NCI-H526 treated with DMSO at 0.1 percent for 48 hours (cell line): ENCODE results near the gene SULT1A1.
"Not testable (repeated sequence)": the region's sequence is repeated elsewhere in the genome, so short reads cannot be mapped to it uniquely, and the experiment has no call there.

Experiments used
- DNase-seq: peaks from one replicate; lab custom pipeline; 2025; lab: John Stamatoyannopoulos, UW

The SULT1A1 gene

DNA sequence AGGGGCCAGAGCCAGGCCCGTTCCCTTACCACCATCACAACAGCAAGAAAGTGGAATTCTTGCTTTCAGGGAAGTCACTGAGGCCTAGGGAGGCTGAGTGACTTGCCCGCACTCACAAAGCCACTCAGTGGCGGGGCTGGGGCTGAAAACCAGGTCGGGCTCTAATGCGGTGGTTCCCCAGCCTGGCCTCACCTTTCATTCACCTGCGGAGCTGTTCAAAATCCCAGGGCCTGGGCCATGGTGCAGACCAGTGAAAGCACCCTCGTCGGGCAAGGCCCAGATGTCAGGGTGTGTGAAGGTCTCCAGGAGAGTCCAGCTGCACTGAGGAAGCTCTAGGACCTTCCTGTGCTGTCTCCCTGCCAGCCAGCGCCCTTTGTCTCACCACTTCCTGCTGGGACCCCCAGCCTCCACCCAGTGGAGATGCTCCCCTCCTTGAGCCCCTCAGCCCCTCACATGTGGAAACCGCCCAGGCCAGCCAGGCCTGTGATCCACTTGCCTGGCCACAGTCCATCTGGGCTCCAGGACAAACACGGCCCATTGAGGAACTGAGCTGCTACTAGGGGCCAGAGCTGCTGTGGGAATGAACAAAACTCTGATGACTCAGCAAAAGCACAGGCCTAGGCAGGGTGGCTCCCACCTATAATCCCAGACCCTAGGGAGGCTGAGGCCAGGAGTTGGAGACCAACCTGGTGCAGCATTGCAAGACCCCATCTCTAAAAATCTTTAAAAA lies 812 bp downstream of the SULT1A1 start:
- not testable (repeated sequence) for DNase-seq

DNA sequence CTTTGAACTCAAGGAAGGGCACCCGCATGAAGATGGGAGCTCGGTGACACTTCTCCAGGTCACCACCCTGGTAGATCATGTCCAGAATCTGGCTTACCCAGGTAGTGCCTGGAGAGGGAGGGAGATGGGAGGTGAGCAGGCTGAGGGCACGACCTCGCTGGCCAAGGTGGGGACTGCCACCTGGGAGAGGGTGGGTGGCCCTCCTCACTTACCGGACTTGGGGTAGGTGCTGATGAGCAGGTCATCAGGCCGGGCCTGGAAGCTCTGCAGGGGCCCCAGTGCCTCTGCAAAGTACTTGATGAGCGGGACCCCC lies 1.4 kb downstream of the SULT1A1 start:
- not testable (repeated sequence) for DNase-seq

DNA sequence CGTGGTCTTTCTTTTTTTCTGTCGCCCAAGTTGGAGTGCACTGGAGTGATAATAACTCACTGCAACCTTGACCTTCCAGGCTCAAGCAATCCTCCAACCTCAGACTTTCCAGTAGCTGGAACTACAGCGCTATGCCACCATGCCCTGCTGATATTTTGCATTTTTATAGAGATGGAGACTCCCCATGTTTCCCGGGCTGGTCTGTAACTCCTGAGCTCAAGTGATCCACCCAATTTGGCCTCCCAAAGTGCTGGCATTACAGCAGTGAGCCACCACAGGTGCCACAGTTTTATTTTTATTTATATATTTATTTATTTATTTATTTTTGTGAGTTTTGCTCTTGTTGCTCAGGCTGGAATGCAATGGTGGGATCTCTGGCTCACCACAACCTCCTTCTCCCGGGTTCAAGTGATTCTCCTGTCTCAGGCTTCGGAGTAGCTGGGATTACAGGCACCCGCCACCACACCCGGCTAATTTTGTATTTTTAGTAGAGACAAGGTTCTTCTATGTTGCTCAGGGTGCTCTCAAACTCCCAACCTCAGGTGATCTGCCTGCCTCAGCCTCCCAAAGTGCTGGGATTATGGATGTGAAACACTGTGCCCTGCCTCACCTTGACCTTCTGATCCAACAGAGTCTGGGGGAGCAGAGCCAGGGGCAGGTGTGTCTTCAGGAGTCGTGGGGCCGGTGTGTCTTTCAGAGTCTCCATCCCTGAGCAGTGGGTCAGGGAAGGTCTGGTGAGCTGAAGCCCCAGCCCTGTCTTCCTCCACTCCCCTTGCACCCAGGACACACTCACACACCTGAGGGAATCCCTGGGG lies 2.0 kb downstream of the SULT1A1 start:
- DNase-seq, result not testable (repeated sequence)

DNA sequence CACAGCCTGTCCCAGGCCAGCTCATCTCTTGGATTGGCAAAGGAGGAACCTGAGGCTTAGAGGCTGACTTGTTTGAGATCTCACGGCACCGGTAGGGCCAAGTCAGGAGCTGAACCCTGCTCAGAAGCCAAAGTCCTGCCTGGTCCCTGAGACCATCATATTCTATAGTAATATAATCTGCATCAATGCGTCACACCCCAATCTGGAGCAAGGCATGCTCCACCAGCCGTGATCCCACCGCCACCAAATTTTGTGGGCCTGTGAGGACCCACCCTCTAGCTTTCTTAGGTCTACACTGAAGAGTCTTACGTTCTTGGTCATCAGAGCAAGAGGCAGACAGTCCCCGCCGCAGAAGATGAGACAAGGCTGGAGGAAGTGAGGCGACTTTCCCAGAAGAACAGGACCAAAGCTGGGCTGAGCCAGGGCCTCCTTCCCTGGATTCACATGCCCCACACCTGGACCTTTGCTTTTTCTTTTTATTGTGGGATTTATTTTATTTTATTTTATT lies 2.7 kb downstream of the SULT1A1 start:
- DNase-seq, result no peak

DNA sequence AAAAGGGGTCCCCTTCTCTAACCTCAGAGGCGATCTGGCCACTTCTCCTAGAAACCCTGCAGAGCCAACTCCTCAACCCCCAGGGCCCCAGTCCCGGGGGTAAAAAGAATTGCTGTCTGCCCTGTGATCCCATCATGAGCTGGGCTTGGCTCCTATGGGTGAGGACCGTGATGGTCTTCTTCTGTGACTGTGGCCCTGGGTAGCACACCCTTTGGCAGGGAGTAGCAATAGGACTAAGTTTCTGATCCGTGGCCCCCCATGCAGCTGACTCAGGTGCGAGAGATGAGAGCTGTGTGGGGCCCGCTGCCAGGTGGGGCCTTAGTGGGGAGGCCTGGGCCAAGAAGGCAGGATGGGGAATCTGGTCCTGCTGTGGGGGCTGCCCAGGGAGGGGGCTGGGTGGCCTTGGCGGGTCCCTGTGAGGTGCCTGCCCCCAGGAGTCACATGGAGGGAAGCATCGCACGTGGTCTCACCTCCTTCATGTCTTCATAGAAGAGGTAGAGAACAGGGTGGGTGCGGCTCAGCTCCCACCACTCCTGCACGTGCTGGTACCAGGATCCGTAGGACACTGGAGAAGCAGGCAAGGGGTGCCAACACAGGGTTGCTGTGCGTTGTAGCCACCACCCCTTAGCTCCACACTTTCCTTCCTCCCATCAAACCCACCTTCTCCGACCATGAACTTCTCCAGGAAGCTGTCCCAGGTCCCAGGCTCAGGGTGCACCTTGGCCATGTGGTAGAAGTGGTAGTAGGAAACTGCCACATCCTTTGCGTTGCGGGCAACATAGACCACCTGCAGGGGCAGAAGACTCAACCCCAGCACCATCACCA lies 3.3 kb downstream of the SULT1A1 start:
- no peak for DNase-seq

DNA sequence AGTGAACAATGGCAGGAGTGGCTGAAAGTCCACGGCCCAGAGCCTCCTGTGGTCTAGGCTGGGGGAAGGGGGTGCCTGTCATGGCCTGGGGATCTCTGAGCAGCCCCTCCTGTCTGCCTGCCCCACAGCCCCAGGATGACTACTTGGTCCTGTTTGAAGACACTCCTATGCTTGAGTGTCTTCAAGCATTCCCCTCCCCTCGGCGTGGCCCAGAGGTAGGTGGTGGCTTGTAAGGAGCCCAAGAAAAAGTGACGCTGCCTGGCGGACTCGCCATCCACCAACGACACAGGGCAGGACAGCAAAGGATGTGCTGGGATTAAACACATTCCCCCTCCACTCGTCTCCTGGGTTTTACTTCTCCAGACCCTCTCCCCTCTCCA lies 5.7 kb downstream of the SULT1A1 start:
- no peak for DNase-seq

DNA sequence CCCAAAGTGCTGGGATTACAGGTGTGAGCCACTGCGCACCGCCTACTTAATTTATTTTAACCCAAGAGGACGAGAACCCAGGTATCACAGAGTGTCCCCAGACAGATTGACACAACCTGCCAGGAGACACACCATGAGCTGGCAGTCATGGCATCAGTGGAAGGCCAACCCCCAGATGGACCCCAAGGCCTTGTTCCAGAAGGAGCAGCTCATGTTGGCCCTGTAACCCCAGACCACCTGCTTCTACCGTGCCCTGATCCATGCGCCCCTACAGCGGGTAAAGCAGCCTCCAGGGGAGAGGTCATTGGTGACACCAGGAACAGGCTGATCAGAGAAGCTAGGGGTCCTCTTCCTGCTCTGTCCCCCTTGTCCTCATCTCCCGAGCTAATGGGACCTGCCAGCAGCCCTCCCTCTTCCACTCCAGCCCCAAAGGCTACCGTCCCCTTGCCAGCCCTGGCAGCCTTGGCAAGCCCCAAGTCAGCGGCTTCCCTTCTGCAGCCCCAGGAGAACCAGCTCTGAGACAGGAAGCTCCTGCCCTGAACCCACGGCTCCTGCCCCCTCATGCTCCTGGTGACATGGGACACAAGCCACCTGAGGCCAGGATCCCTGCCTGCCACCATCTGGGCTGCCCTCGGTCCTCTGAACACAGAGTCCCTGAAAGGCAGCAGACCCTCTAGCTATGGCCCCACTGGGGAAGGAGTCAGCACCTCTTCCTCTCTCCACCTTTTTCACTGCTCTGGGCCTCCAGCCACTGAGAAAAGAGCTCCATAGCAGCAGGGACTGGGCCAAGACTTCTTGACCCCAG lies 6.3 kb downstream of the SULT1A1 start:
- DNase-seq, result no peak

DNA sequence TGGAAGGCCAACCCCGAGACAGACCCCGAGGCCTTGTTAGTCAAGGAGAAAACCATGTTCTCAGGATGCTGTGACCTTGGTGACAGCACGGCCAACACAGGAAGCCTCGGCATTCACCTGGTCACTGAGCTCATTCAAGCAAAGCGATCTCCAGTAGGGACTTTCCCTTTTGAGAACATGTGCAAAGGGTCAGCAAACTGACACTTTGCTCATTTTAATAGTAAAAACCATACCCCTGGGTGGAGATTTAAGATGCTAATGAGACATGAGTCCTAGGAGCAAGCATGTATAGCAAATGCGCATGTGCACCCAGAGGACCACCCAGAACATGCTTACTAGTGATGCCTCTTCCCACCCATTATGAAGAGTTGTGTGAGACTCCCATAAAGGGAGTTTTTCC lies 7.3 kb downstream of the SULT1A1 start:
- no peak for DNase-seq

DNA sequence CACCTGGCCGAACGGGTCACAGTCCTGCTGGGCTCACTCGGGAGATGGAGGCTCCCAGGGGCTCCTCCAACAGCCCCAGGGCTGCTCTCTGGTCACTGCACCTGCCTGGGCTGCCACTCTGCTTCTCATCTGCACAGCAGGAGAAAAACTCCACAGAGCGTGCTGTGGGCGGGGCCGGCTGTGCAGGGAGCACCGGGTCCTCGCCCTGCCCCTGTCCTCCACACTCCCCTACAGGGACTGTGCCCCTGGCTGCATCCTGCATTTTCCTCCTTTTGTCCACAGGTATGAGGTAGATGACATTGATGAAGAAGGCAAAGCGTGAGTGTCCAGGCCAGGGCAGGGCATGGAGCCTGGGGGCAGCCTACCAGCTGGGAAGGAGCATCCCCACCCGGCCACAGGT lies 7.8 kb downstream of the SULT1A1 start:
- not testable (repeated sequence) for DNase-seq

DNA sequence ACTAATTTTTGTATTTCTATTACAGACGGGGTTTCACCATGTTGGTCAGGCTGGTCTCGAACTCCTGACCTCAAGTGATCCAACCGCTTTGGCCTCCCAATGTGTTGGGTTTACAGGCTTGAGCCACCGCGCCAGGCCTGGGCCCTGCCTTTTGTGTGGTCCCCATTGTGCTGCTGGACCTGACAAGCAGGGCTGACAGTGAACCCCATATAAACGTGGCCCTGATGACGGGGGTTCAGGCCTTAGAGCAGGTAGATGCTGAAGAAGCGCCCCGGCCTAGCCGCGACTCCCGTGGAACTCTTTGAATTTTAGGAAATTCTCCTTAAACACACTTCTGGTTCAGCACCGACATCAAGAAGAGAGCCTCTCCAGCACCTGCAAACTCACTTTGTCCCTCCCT lies 8.3 kb downstream of the SULT1A1 start:
- not testable (repeated sequence) for DNase-seq

DNA sequence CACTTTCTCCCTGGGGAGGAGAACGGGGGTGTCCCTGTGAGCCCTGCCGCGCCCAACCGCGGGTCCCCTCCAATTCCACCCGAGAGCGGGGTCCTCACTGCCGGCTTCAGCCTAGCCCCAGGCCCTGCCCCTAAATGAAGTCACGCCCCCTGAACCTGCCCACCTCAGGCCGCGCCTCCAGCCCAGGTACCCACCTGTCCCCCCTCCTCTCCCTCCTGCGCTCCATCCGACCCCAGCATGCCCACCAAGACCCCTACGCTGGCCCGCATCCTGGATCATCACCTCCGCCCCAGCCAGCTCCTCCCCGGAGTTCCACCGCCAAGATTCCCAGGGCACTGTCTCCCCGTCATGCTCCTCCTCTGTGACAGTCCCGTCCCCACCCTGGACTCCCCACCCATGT lies 8.9 kb downstream of the SULT1A1 start:
- not testable (repeated sequence) for DNase-seq

DNA sequence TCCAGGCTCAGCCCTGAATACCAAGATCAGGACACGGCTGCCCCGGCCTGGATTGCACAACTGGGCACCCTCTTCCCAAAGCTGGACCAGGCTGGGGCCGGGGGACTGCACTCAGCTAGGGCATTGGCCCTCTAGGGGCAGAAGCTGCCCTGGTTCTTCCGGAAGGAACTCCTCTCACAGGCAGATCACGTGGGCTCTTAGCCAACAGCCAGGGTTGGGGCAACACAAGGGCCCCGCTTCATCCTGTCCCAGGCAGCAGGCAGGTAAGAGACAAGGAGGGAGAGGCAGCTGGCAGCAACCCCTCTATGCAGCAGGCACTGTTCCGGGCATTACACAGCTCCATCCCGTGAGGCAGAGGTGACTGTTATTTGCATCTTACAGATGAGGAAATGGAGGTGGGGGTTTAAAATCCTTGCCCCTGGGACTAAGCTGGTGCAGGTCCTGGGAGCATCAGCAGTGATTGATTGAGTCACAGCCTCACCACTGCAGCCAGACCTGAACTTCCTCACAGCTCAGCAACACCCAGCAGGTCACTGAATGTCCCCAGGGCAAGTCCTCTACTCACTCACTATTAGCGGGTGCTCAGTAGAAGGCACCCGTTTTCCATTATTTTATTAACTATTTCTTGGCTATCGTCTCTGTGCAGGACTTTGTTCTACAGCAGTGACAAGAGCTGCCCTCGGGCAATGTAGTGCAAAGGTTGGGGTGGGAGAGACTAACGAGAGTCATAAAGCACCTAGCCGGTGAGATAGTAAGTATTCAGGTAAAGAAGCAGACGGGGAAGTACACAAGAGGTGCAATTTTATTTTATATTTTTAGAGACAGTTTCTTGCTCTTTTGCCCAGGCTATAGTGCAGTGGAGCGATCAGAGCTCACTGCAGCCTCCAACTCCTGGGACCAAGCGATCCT lies 10.2 kb downstream of the SULT1A1 start:
- DNase-seq, result not testable (repeated sequence)

DNA sequence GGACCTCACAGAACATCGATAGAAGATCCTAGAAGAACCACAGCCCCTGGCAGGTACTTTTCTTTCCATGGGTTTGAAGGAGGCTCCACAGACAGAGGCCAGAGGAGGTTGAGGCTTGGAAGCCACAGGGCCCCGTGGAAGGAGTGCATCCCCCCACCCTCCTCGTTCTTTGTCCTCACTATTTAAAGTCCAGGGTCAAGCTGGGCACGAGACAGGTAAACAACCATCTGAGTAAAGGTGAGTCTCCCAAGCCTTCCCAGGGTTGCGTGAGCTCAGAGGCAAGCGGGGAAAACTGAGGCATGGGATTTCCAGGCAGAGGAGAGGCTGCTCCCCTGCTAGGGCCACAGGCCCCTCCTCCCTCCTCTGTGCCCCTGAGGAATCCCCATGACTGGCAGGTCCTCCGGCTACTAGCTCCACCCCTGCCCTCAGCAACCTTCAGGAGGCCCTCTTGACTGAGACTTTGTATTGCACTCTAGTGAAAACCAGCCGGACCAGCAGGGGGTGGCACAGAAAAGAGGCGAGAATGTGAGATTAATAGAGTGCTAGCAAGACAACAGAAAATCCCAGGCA lies 12.1 kb downstream of the SULT1A1 start:
- no peak for DNase-seq

DNA sequence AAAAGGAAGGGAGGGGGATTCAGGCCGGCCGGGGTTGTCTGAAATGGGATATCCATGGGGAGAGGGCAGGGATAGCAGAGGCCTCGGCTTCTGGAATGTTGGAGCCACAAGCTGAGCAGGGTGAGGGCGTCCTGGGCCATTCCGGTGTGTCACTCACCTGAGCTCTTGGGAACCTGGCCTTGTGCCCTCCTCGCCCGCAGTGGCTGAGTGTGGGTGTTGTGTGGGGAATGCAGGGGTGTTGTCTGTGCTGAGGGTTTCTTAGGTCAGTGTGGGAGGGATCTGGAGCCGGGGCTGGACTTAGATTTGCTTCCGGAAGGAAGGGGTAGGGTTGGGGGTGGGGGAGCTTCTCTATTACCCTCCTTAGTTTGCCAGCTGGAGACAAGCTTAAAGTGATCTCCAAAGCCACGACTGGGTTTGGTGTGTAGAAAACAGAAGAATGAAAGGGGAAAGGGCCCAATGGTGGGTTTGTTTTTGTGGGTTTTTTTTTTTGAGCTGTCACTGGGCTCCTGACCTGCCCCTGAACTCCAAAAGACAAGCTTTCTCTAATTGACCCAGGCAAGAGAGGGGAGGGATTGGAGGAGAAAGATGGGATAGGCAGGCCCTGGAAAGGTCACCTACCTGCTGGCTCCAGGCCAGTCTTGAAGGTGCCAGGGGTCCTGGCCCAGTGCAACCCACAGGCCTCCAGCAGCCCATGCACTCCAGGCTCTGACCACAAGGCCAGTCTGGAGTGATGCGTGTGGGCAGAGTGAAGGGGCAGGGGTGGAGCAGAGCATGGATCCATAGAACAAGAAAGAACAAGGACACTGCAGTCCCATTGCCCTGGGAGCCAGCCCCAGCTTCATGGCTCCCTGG lies 12.8 kb downstream of the SULT1A1 start, which contains the start of gene SULT1A2:
Gene SULT1A2 (minus strand): TSS at position 211 of the 852 bp plus-strand sequence. CDS start 1,120 bp downstream, outside the sequence.
- DNase-seq, result no peak

DNA sequence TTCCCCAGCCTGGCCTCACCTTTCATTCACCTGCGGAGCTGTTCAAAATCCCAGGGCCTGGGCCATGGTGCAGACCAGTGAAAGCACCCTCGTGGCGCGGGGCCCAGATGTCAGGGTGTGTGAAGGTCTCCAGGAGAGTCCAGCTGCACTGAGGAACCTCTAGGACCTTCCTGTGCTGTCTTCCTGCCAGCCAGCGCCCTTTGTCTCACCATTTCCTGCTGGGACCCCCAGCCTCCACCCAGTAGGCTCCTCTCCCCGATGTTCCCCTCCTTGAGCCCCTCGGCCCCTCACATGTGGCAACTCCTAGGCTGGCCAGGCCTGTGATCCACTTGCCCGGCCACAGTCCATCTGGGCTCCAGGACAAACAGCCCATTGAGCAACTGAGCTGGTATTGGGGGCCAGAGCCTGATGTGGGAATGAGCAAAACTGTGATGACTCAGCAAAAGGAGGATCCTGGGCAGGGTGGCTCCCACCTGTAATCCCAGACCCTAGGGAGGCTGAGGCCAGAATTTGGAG lies 13.7 kb downstream of the SULT1A1 start:
- DNase-seq, result no peak

DNA sequence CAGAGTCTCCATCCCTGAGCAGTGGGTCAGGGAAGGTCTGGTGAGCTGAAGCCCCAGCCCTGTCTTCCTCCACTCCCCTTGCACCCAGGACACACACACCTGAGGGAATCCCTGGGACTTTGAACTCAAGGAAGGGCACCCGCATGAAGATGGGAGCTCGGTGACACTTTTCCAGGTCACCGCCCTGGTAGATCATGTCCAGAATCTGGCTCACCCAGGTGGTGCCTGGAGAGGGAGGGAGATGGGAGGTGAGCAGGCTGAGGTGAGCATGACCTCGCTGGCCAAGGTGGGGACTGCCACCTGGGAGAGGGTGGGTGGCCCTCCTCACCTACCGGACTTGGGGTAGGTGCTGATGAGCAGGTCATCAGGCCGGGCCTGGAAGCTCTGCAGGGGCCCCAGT lies 14.4 kb downstream of the SULT1A1 start:
- not testable (repeated sequence) for DNase-seq

DNA sequence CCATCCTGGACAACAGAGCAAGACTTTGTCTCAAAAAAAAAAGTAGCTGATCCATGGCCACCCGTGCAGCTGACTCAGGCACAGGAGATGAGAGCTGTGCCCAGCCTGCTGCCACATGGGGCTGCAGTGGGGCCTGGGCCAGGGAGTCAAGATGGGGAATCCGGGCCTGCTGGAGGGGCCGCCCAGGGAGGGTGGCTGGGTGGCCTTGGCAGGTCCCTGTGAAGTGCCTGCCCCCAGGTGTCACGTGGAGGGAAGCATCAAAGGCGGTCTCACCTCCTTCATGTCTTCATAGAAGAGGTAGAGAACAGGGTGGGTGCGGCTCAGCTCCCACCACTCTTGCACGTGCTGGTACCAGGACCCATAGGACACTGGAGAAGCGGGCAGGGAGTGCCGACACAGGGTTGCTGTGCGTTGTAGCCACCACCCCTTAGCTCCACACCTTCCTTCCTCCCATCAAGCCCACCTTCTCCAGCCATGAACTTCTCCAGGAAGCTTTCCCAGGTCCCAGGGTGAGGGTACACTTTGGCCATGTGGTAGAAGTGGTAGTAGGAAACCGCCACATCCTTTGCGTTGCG lies 16.8 kb downstream of the SULT1A1 start:
- no peak for DNase-seq

DNA sequence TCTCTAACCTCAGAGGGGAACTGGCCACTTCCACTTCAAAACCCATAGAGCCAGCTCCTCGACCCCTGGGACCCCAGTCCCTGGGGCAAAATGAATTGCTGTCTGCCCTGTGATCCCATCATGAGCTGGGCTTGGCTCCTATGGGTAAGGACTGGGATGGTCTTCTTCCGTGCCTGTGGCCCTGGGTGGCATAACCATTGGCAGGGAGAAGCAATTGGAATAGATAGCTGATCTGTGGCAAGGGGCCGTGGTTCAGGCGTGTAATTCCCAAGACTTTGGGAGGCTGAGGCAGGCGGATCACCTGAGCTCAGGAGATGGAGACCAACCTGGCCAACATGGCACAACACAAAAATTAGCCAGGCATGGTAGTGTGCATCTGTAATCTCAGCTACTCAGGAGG lies 17.3 kb downstream of the SULT1A1 start:
- no peak for DNase-seq

DNA sequence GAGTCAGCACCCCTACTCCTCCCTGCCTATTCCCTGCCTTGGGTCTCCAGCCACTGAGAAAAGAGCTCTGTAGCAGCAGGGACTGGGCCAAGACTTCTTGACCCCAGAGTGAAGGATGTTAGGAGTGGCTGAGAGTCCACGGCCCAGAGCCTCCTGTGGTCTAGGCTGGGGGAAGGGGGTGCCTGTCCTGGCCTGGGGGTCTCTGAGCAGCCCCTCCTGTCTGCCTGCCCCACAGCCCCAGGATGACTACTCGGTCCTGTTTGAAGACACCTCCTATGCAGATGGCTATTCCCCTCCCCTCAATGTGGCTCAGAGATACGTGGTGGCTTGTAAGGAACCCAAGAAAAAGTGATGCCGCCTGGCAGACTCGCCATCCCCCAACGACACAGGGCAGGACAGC lies 18.5 kb downstream of the SULT1A1 start:
- no peak for DNase-seq
